GM12891 (cell line): Measurements from ENCODE around the gene MRPL18.

Source experiments
- POLR2A ChIP-seq: IDR thresholded peaks from 2 replicates; pipeline ENCODE4 v1.6.1; 2011; ENCODE audit warnings: low read depth, low read length, control low read depth
- POLR2AphosphoS5 ChIP-seq: IDR thresholded peaks from 2 replicates; pipeline ENCODE4 v1.6.1; 2011; ENCODE audit warnings: low read depth, low read length, control low read depth
- SPI1 ChIP-seq: IDR thresholded peaks from 2 replicates; pipeline ENCODE4 v1.6.1; 2011; ENCODE audit warnings: low read depth, low read length, control low read depth

DNA sequence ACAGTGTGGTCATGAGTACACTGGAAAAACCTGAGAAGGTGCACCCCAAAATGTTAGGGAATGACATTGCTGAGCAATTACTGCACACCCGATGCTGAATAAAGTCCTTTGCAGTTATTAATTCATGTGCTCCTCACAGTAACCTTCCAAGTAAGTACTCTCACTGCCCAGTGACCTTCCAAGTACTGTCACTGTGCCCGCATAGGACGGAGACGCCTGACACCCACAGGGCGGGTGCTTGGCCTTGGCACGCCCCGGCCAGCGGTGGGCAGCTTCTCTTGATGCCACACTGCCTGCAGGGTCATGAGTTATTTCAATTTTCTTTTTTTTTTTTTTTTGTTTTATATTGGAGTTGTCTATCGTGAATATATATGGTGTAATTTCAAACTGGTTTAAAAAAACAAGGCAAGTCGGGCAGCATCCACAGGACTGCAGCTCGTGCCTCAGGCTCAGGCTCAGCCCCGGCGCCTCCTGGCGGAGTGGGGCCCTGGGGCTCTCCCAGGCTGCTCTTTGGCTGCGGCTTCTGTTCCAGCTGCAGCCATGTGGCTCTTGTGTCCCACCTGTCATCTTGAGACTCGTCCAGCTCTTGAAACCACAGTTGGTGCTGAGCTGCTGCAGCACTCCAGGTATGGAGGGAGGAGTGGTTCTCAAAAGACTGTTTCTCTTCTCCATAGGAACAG, 36.8 kb downstream of the MRPL18 start:
- TF ChIP-seq POLR2A (no peak), SPI1 (no peak), POLR2AphosphoS5 (no peak)
